Measurements from ENCODE around the gene PHC2.

Gene PHC2

DNA sequence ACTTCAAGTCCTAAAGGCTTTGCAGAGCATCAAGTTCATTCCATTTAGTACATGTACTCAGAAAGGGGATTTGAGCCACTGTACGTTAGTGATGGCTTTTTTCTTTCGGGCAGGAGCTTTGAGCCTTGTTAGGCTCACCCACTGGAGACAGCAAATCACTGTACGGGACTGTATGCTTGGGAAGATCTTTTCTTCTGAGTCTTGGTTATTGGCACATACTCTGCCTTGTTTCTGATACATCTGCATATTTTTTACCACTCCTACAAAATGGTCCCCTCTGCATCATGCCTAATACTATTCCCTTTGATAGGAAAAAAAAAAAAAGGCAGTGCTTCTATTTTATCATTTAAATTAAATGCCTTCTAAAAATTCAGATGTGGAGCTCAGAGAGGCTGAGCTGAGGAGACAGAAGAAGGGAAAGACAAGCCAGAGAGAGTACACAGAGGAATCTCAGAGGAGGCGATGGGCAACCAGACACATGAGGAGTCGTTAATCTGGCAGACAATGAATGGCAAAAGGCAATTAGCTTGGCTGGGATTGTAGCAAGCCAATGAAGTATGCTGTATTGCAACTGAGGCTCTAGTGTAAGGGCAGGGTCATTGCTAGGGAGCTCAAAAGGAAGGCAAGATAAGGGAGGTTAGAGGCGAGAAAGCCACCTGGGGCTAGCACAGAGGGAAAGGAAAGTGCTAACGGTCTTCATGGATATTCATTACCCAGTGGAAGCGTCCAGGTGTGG, 39.4 kb downstream of the PHC2 start:
- H3K4me1 ChIP-seq (ENCODE audit: control insufficient read depth in 1 of 2, insufficient read depth in 2 of 2, low read length in 2 of 2), result no peaks in the 10 kb centered on the region
- WGBS (ENCODE audit: extremely low coverage, insufficient coverage, insufficient read length), result no CpG with 5 or more reads among the region's 8 CpGs
- H3K4me3 ChIP-seq (ENCODE audit: low read depth, low read length), result no peak overlapping the region
- no peak overlapping the region for H2BK120ac ChIP-seq (ENCODE audit: insufficient read depth, low read length, poor library complexity)
- H3K27ac ChIP-seq (ENCODE audit: low read depth, low read length), result no peak overlapping the region
- H2BK12ac ChIP-seq (ENCODE audit: low read length), result no peak overlapping the region
- no peak overlapping the region for H3K18ac ChIP-seq (ENCODE audit: low read length)
- H3K9me3 ChIP-seq (ENCODE audit: insufficient read depth, low read depth, low read length), result peaks cover 3% of the 10 kb centered on the region
- no peak overlapping the region for H2AFZ ChIP-seq (ENCODE audit: insufficient read depth, low read length, poor library complexity)
- H3K4me2 ChIP-seq (ENCODE audit: low read length), result no peak overlapping the region
- no peak overlapping the region for H3K23ac ChIP-seq (ENCODE audit: low read length)
- H4K8ac ChIP-seq (ENCODE audit: low read depth, low read length), result no peak overlapping the region
- DNase-seq, result no peak
- no peak overlapping the region for H4K91ac ChIP-seq (ENCODE audit: low read depth, low read length)
- H3K14ac ChIP-seq (ENCODE audit: low read length), result no peak overlapping the region
- H3K36me3 ChIP-seq (ENCODE audit: control insufficient read depth in 1 of 2, insufficient read depth in 2 of 2, low read length in 2 of 2), result no peaks in the 10 kb centered on the region
- no peaks in the 10 kb centered on the region for H3K79me2 ChIP-seq (ENCODE audit: control insufficient read depth, insufficient read depth, low read length, poor library complexity)
- H3K4ac ChIP-seq (ENCODE audit: low read depth, low read length), result no peak overlapping the region
- H2BK5ac ChIP-seq (ENCODE audit: low read depth, low read length, poor library complexity), result no peak overlapping the region
- no peaks in the 10 kb centered on the region for H3K79me1 ChIP-seq (ENCODE audit: low read length)
- no peak overlapping the region for H4K12ac ChIP-seq (ENCODE audit: low read depth, low read length)
- no peak overlapping the region for H2AK5ac ChIP-seq (ENCODE audit: low read length)
- no peak overlapping the region for H3K9ac ChIP-seq (ENCODE audit: low read length)
- no peaks in the 10 kb centered on the region for H3K27me3 ChIP-seq (ENCODE audit: insufficient read depth, low read length)

DNA sequence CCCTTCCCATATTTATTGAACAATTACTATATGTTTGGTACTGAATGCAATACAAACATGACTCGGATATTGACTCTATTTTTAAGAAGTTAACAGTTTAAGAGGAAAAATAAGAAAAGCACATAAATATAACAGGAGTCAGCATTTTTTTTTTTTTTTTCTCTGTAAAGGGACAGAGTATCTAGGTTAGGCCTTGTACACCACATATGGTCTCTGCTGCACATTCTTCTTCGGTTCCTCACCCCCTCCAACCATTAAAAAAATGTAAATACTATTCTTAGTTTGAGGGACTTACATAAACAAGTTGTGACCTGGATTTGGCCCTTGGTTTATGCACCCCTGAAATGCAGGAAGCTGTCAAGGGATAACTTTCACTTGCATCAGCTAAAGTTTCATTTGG, 40.4 kb downstream of the PHC2 start:
- H3K9me3 ChIP-seq (ENCODE audit: insufficient read depth, low read depth, low read length), result peaks cover 3% of the 10 kb centered on the region
- H3K14ac ChIP-seq (ENCODE audit: low read length), result no peak overlapping the region
- no peak overlapping the region for H4K8ac ChIP-seq (ENCODE audit: low read depth, low read length)
- H2AK5ac ChIP-seq (ENCODE audit: low read length), result no peak overlapping the region
- no peaks in the 10 kb centered on the region for H3K36me3 ChIP-seq (ENCODE audit: control insufficient read depth in 1 of 2, insufficient read depth in 2 of 2, low read length in 2 of 2)
- H4K91ac ChIP-seq (ENCODE audit: low read depth, low read length), result no peak overlapping the region
- no peaks in the 10 kb centered on the region for H3K79me2 ChIP-seq (ENCODE audit: control insufficient read depth, insufficient read depth, low read length, poor library complexity)
- no peak overlapping the region for H3K18ac ChIP-seq (ENCODE audit: low read length)
- H2BK120ac ChIP-seq (ENCODE audit: insufficient read depth, low read length, poor library complexity), result no peak overlapping the region
- H3K27ac ChIP-seq (ENCODE audit: low read depth, low read length), result no peak overlapping the region
- H4K12ac ChIP-seq (ENCODE audit: low read depth, low read length), result no peak overlapping the region
- no peak overlapping the region for H2BK12ac ChIP-seq (ENCODE audit: low read length)
- H3K4ac ChIP-seq (ENCODE audit: low read depth, low read length), result no peak overlapping the region
- no peak overlapping the region for H3K23ac ChIP-seq (ENCODE audit: low read length)
- H3K4me2 ChIP-seq (ENCODE audit: low read length), result no peak overlapping the region
- no peaks in the 10 kb centered on the region for H3K79me1 ChIP-seq (ENCODE audit: low read length)
- H3K9ac ChIP-seq (ENCODE audit: low read length), result no peak overlapping the region
- H2AFZ ChIP-seq (ENCODE audit: insufficient read depth, low read length, poor library complexity), result no peak overlapping the region
- DNase-seq, result peak in 1 of 2 donors; percentile 30
- no peak overlapping the region for H3K4me3 ChIP-seq (ENCODE audit: low read depth, low read length)
- no peak overlapping the region for H2BK5ac ChIP-seq (ENCODE audit: low read depth, low read length, poor library complexity)
- H3K27me3 ChIP-seq (ENCODE audit: insufficient read depth, low read length), result no peaks in the 10 kb centered on the region
- WGBS (ENCODE audit: extremely low coverage, insufficient coverage, insufficient read length), result no CpG with 5 or more reads among the region's 2 CpGs
- H3K4me1 ChIP-seq (ENCODE audit: control insufficient read depth in 1 of 2, insufficient read depth in 2 of 2, low read length in 2 of 2), result no peaks in the 10 kb centered on the region

DNA sequence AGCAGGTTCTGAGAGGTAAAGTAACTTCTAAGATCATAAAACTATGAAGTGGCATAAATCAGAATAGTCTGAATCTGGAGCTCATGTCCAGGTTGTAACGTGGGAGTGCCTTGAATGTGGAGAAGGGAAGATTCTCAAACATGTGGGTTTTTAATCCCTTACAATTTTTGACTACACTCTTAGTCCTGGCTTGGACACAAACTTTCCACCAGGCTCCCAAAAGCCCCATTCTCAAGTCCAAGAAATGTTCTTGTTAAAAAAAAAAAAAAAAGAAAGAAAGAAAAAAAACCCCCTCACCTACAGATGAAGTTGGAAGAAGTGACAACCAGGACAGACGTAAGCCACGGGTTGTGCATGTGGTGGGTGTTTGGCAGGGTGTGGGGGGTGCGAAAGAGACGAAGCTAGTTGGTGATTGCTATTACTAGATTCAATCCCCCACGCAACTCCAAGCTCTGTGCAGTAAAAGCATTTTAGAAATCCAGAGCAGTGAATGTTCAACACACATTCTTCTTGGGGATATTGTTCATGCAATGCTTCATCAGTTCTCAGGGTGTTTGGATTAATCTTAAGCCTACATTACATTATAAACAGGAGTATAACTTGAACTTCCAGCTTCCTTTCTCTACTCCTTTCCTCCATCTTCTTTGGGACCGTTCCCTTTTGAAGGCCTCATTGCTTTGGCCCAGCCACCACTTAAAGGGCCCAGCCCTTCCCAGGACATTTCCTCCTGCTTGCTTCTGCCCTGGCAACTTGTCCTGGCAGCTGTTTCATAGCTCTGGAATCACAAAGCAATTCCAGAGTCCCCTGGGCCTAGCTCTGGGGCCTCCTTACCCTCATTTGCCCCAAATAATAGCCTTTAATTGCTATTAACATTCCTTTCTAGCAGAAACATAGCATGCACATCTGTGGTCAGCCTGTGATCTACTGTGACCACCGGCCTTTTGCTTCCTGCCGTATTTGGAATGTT, 41.8 kb downstream of the PHC2 start:
- Histone ChIP-seq H3K18ac (ENCODE audit: low read length) (no peak overlapping the region), H3K27ac (ENCODE audit: low read depth, low read length) (no peak overlapping the region), H4K12ac (ENCODE audit: low read depth, low read length) (no peak overlapping the region), H3K9ac (ENCODE audit: low read length) (no peak overlapping the region), H3K23ac (ENCODE audit: low read length) (no peak overlapping the region), H2BK5ac (ENCODE audit: low read depth, low read length, poor library complexity) (no peak overlapping the region), H2AK5ac (ENCODE audit: low read length) (no peak overlapping the region), H3K36me3 (ENCODE audit: control insufficient read depth in 1 of 2, insufficient read depth in 2 of 2, low read length in 2 of 2) (no peaks in the 10 kb centered on the region), H3K79me2 (ENCODE audit: control insufficient read depth, insufficient read depth, low read length, poor library complexity) (no peaks in the 10 kb centered on the region), H3K4me3 (ENCODE audit: low read depth, low read length) (no peak overlapping the region), H2AFZ (ENCODE audit: insufficient read depth, low read length, poor library complexity) (no peak overlapping the region), H3K4me2 (ENCODE audit: low read length) (no peak overlapping the region), H3K9me3 (ENCODE audit: insufficient read depth, low read depth, low read length) (peaks cover 3% of the 10 kb centered on the region), H4K91ac (ENCODE audit: low read depth, low read length) (no peak overlapping the region), H3K4ac (ENCODE audit: low read depth, low read length) (no peak overlapping the region), H2BK12ac (ENCODE audit: low read length) (no peak overlapping the region), H3K14ac (ENCODE audit: low read length) (no peak overlapping the region), H3K79me1 (ENCODE audit: low read length) (no peaks in the 10 kb centered on the region), H4K8ac (ENCODE audit: low read depth, low read length) (no peak overlapping the region), H3K4me1 (ENCODE audit: control insufficient read depth in 1 of 2, insufficient read depth in 2 of 2, low read length in 2 of 2) (no peaks in the 10 kb centered on the region), H3K27me3 (ENCODE audit: insufficient read depth, low read length) (no peaks in the 10 kb centered on the region), H2BK120ac (ENCODE audit: insufficient read depth, low read length, poor library complexity) (no peak overlapping the region)
- DNase-seq, result peak; percentile 54 to 78
- WGBS (ENCODE audit: extremely low coverage, insufficient coverage, insufficient read length), result no CpG with 5 or more reads among the region's 9 CpGs

DNA sequence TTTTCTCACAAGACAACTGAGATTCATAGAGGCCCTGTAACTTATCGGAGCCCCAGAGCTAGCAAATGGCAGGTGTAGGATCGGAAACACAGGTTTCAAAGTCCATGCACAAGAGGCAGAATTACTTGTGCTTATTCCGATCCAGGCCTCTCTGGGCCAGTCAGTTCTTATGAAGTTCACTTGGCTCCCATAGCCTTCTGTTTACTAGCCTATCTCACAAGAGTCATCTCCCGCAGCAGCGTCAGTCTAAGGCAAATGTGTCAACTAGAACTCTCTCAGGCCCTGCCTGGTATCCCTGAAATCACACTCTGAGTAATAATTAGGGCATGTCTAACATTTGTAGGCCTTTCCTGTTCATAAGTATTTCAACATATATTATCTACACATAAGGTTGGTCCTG, 43.3 kb downstream of the PHC2 start:
- no peak overlapping the region for H4K8ac ChIP-seq (ENCODE audit: low read depth, low read length)
- H3K27me3 ChIP-seq (ENCODE audit: insufficient read depth, low read length), result no peaks in the 10 kb centered on the region
- H3K18ac ChIP-seq (ENCODE audit: low read length), result no peak overlapping the region
- H2BK5ac ChIP-seq (ENCODE audit: low read depth, low read length, poor library complexity), result no peak overlapping the region
- H2AK5ac ChIP-seq (ENCODE audit: low read length), result no peak overlapping the region
- no peak overlapping the region for H2BK12ac ChIP-seq (ENCODE audit: low read length)
- no peak overlapping the region for H4K91ac ChIP-seq (ENCODE audit: low read depth, low read length)
- H2BK120ac ChIP-seq (ENCODE audit: insufficient read depth, low read length, poor library complexity), result no peak overlapping the region
- no peak overlapping the region for H4K12ac ChIP-seq (ENCODE audit: low read depth, low read length)
- no peak overlapping the region for H3K4ac ChIP-seq (ENCODE audit: low read depth, low read length)
- H3K27ac ChIP-seq (ENCODE audit: low read depth, low read length), result no peak overlapping the region
- peaks cover 0 to 4% of the 10 kb centered on the region in 2 experiments for H3K4me1 ChIP-seq (ENCODE audit: control insufficient read depth in 1 of 2, insufficient read depth in 2 of 2, low read length in 2 of 2)
- no peak overlapping the region for H3K4me2 ChIP-seq (ENCODE audit: low read length)
- no peak overlapping the region for H2AFZ ChIP-seq (ENCODE audit: insufficient read depth, low read length, poor library complexity)
- no peak overlapping the region for H3K23ac ChIP-seq (ENCODE audit: low read length)
- H3K4me3 ChIP-seq (ENCODE audit: low read depth, low read length), result no peak overlapping the region
- DNase-seq, result peak; percentile 80 to 90
- H3K14ac ChIP-seq (ENCODE audit: low read length), result no peak overlapping the region
- H3K36me3 ChIP-seq (ENCODE audit: control insufficient read depth in 1 of 2, insufficient read depth in 2 of 2, low read length in 2 of 2), result no peaks in the 10 kb centered on the region
- no peak overlapping the region for H3K9ac ChIP-seq (ENCODE audit: low read length)
- no peaks in the 10 kb centered on the region for H3K79me2 ChIP-seq (ENCODE audit: control insufficient read depth, insufficient read depth, low read length, poor library complexity)
- no peaks in the 10 kb centered on the region for H3K79me1 ChIP-seq (ENCODE audit: low read length)
- no CpG with 5 or more reads among the region's 5 CpGs for WGBS (ENCODE audit: extremely low coverage, insufficient coverage, insufficient read length)
- H3K9me3 ChIP-seq (ENCODE audit: insufficient read depth, low read depth, low read length), result peaks cover 3% of the 10 kb centered on the region

All from trophoblast cell (in vitro differentiated cells and primary cell).